Islet of Langerhans (tissue), 1 donor: ENCODE results near the gene EPB41L3.

ENCODE experiments used
- FAIRE-seq: peaks from one replicate; lab custom pipeline; 2011; peaks lifted over from hg19 to GRCh38; lab: Jason Lieb, UNC

Gene EPB41L3

DNA sequence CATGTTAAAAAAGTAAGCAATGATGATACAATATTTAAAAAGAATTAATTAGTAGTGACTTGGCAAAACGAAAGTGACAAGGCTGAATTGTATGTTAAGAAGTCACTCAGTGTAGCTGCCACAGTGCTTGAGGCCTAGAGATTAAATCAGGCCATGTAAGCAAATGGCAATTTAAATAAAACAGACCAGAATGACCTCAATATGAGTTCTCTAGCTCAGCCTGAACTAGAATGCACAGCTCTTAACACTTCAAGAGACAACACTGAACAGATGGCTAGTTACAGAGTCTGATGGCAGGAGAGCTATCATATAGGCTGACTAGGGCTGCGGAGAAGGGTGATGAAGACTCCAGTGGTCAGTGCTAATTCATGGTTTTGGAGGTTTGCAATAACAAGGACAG, 130.3 kb downstream of the EPB41L3 start:
- peak; percentile 98 for FAIRE-seq

- FAIRE-seq: no peak
These were observed 133.2 kb downstream of the EPB41L3 start for GRCh38 chr18:5410582-5410981.

GRCh38 chr18:5398269-5398668, 145.5 kb downstream of the EPB41L3 start:
- no peak for FAIRE-seq

DNA sequence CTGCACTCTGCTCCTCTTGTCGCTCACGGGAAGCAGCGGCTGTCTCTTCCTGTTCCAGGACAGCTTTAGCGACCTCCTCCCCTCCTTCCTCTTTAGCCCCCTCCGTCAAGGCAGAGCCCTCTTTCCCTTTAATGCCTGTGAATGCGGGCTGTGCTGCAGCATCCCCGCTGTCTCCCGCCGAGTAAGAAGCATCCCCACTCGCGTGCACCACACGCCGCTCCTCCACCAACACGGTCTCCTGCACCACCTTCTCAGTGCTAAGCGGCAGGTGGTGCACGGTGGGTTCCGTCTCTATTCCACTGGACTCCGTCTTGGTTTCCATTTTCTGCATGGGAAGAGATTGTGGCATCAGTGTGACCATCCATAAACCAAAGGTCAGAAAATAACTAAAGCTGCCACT, 146.7 kb downstream of the EPB41L3 start:
- no peak for FAIRE-seq

DNA sequence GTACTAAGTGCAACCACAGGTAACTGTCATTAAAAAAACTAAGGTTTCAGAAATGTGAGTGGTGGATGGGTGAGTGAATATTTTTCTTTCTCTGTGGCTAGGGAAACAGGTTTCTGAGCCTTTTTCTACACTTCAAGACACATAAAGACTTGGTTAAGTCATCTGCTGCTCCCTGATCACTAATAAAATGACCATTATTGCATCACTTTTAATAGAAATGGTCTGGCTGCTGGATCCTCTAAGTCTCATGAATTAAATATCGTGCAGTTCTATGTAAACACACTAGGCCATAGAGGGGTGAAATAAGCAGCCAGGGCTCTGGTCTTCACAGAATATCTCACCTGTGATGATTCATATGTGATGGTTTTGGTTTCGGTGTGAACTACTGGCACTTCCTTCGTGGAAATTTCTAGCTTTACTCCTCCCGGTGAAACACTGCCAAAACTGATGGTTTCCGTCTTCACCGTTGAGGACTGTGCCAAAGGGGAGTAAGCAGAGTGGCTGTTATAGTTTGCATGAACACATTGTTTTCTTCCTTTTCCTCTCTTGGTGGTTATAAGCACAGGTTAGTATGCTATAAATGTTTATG, 147.8 kb downstream of the EPB41L3 start:
- FAIRE-seq: no peak

DNA sequence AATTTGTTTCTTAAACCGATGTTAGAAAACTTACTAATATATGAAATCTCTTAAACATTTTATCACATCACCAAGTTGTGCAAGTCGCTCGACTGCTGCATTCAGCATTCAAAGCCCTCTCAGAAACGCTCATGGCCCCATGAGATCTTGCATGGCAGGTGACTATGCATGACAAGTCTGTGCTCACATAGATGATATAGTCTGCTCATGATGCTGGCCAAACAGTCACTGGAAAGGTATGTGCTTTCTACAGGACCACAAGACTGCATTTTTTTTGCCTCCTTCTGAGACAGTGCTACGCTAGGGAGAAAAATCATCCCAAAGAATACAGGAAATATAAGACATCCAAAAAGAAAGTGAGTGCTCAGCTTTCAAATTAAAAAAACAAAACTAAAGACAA, 150.0 kb downstream of the EPB41L3 start:
- no peak for FAIRE-seq

DNA sequence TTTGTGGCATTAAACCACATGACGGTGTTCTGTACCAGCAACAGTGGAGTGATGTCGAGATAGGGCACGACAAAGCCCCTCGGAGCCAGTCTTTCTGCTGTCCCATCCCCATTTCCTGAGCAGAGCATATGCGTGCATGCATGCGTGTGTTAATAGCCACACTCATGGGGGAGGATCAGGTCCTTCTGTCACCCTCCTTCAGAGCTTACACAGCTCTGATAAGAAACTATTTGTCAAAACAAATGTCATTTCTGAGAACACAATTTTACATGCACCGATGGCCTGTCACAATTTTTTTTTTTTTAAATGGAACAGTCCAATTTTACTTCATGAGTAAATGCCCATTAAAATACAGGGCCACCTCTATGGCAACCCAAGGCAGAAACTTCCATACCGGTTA, 152.4 kb downstream of the EPB41L3 start:
- no peak for FAIRE-seq

GRCh38 chr18:5389356-5389755, 154.4 kb downstream of the EPB41L3 start:
- FAIRE-seq: no peak

DNA sequence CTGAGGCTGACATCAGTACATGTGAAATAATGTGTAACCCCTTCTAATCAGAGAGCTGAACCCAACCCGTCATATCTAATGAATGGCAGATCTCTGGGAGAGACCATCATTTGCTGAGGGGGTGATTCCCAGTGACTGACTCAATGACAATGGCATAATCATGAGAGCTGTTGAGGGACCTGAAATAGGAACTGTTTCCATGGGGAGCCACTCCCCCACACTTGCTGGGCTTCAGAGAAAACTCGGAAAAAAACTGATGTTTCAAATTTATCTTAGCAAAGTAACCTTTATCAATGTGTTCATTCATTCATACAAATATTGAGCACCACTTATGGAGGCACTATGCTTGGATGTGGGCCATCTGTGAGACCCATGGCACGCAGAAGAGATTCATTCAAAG, 154.9 kb downstream of the EPB41L3 start:
- no peak for FAIRE-seq

GRCh38 chr18:5380586-5380985, 163.2 kb downstream of the EPB41L3 start:
- no peak for FAIRE-seq

DNA sequence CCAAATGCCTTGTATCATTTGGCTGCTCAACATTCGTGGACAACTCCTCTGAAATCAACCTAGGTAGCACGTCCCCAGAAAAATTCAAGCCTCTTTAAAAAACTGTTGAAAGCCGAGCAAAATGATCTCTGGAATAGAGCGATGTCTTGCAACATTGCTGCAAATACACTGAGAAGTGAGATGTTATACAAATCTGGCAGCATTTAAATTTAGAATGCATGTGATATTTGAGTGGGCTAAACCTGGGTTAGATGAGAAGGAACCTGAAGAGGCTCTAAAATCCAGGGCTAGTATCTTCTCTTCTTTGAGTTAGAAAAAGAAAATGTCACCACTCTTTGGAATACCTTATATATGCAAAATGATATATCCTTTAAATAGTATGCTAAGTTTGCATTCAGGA, 166.8 kb downstream of the EPB41L3 start:
- FAIRE-seq: no peak

DNA sequence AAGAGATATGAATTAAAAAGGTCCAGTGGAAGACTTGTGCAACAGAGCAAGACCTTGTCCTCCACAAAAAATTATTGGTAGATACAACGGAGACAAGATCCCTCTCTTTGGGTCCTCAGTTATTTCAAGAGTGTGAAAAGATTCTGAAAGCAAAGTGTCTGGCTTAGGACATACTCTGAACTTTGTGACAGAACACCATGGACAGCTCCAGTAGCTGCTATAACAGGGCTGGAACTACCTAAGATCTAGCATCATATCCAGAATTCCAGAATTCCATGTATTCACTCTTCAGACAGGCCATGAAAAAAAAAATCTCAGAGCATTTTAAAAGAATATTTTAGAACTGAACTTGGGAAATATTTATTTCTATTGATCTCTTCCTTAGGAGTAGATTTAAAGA, 173.5 kb downstream of the EPB41L3 start:
- FAIRE-seq: no peak

DNA sequence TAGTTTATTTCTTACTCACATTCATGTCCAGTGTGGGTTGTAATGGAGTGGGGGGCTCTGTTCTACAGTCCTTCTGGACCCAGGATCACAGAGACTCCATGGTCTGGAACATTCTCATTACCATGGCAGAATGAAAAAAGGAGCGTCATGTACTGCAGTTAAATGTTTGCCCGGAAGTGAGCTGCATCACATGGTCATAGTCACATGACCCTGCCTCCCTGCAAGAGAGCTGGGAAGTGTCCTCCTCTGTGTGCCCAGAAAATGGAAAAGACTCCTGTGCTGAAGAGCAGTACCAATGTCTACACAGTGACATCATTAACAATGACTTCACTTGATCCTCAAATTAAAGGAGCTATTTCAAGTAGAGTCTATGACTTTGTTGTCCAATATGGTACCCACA, 174.3 kb downstream of the EPB41L3 start:
- no peak for FAIRE-seq

DNA sequence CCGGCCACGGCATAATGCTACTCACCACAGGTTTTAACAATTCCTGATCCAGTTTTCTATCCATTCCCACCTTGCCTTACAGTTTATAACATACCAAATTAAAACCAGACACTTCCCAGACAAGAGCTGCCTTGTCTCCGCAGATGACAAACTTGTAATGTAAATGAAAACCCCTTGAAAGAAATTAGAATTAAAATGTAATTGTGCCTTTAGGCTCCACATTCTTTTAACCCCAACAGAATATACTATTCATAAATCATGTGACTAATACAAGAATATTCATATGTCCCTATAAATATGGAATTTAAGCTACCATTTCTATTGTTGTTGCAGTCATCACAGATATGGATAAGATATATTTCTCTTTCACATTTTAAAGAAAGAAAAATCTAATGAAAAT, 178.4 kb downstream of the EPB41L3 start:
- FAIRE-seq: no peak

- no peak for FAIRE-seq
These were observed 193.2 kb downstream of the EPB41L3 start for GRCh38 chr18:5350636-5351035.
